ENCODE data around the gene CYP4A22.
"Not testable (repeated sequence)": the region's sequence is repeated elsewhere in the genome, so short reads cannot be mapped to it uniquely, and the experiment has no call there.

Gene CYP4A22

DNA sequence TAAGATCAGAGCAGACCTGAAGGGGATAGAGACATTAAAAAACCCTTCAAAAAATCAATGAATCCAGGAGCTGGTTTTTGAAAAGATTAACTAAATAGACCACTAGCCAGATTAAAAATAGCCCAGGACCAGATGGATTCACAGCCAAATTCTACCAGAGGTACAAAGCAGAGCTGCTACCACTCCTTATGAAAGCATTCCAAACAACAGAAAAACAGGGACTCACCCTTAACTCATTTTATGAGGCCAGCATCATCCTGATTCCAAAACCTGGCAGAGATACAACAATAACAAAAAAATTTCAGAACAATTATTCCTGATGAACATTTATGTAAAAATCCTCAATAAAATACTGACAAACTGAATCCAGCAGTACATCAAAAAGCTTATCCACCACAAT lies 19.2 kb downstream of the CYP4A22 start:
- in situ Hi-C loops (cut with HindIII; ENCODE audit: low sequenced_read_pairs) = not testable (repeated sequence)

DNA sequence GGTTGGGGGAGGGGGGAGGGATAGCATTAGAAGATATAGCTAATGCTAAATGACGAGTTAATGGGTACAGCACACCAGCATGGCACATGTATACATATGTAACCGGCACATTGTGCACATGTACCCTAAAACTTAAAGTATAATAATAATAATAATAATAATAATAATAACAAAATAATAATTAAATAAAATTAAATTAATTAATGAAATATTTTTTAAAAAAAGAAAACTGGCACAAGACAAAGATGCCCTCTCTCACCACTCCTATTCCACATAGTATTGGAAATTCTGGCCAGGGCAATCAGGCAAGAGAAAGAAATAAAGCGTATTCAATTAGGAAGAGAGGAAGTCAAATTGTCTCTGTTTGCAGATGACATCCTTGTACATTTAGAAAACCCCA lies 20.7 kb downstream of the CYP4A22 start:
- in situ Hi-C loops (cut with HindIII; ENCODE audit: low sequenced_read_pairs) = not testable (repeated sequence)

DNA sequence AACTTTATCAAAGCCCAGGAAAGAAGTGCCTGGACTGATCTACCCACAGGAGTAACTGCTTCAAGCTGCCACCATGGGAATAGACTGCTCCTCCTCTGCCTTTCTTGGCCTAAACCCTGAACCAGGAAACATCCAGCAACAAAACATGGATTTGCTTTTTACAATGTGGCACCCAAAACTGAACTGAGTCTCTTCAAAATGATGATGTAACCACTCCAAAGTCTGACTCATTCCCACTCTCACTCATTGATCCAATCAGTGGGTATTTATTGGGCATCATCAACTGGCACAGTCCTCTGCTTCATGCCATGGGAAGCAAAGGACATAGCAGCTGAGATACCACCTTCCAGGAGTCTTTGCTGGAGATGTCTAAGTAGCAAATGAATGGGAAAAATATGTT lies 23.5 kb downstream of the CYP4A22 start:
- in situ Hi-C loops (cut with HindIII; ENCODE audit: low sequenced_read_pairs) = no loop called here

DNA sequence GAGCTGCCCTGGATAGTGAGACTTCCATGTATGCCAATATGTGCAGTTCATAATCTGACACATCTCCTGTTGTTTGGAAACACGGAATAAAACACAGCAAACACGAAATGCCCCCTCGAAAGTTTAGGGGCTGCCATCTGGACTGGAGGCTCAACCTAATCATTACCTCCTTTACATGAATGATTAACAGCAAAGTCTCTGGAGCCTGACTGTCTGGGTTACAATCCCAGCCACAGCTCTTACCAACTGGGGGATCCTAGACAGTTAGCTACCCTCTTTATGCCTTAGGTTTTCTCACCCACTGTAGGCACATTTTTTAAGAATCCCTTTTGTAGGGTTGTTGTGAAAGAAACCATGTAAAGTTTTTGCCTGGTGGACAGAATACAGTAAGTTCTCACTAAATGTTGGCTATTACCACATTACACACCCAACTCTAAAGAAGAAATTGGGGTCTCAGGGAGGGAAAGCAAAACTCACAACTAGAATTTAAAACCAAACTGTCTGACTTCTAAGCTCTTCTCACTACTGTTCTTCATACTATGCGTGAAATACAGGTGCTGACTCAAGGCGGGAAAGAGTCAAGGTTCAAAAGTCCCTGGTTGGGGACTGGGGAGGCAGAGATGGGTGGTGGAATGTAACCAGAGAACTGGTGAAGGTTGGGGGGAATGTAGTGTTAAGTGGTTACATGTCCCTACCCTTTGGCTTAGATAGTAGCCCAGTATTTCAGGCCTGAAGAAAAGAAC lies 24.2 kb downstream of the CYP4A22 start:
- in situ Hi-C loops (cut with HindIII; ENCODE audit: low sequenced_read_pairs) = no loop called here

DNA sequence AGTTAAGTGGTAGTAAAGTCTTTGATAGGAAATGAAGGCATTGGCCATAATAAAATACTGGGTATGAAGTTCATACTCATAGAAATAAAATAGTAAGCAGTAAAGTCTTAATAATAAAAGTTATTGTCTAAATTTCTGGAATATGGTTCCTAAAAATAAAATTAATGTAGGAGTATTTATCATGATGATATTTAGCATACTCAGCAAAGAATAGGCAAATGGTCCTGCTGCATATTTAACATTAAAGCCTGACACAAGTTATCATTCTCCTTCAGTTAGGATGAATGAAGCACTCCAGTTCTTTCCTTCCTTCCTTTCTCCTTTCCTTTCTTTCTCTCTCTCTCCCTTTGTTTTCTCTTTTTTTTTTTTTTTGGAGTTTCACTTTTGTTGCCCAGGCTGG lies 27.3 kb downstream of the CYP4A22 start:
- in situ Hi-C loops (cut with HindIII; ENCODE audit: low sequenced_read_pairs) = no loop called here

DNA sequence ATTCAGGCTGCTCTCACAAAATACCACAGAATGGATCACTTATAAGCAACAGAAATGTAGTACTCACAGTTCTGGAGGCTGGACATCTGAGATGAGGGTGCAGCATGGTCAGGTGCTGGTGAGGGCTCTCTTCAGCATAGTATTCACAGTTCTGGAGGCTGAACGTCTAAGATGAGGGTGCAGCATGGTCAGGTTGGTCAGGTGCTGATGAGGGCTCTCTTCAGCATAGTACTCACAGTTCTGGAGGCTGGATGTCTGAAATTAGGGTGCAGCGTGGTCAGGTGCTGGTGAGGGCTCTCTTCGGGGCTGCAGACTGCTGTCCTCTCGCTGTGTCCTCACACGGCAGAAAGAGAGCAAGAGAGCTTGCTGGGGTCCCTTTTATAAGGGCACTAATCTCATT lies 35.5 kb downstream of the CYP4A22 start:
- in situ Hi-C loops (cut with HindIII; ENCODE audit: low sequenced_read_pairs) = no loop called here

DNA sequence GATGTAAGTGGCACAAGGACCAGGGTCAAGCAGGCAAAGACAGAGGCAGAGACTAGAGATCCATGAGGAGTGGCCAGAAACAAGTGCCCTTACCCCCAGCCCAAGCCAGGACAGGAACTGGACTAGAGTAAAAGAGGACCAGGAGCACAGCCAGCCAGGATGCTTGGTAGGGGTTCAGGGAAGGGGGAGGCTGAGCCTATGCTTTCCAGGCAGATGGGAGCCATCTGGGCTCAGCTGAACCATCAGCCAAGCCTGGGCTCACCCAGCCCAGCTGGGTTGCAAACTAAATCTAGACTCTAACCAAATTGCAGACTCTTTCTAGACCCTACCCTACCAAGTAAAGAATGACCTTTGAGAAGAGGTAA lies 37.4 kb downstream of the CYP4A22 start:
- in situ Hi-C loops (cut with HindIII; ENCODE audit: low sequenced_read_pairs) = no loop called here

DNA sequence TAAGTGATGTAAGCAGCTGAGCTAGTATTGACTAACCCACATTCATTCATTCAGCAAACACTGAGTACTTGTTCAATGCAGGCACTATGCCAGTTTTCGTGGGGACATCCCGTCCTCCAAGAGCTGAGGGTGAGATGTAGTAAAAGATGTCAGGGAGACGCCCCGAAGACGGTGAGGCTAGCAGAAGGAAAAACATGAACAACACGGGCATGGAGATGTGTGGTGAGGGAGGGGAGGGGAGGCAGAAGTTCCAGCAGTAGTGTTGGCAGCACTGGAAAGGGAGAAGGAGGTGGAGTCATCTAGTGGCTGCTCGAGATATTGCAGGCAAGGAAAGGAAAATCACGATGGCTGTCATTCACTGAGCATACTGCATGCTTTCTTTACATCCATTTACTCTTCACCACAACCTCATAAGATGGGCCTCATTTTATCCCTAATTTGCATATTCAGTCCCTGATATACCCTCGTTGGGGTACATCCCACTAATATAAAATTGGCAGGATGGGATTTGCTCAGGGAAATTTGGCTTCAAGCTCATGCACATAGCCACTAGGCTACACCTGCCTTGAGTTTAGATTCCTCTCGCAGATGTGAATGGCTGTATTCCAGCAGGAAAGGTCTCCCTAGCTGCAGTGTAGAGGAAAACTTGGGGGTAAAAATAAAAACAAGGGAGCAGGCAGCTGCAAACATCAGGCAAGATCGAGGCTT lies 38.1 kb downstream of the CYP4A22 start:
- in situ Hi-C loops (cut with HindIII; ENCODE audit: low sequenced_read_pairs) = no loop called here

DNA sequence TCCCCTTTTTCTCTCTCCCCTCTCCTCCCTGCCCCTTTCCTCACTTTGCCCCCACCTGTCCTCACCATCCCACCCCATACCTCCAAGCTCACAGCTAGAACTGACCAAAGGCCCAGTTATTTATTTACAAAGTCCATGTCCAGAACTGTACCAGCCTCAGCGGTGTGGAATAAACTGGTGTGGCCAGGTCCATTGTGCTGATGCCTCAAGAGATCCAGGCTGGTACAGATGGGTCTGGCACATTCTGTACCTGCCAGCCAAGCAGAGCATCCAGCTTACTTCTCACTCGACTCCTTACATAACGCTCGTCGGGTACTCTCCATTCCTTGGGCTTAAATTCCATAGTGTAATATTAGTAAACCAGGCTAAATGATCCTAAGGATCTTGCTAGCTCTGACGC lies 40.8 kb downstream of the CYP4A22 start:
- in situ Hi-C loops (cut with HindIII; ENCODE audit: low sequenced_read_pairs) = no loop called here

DNA sequence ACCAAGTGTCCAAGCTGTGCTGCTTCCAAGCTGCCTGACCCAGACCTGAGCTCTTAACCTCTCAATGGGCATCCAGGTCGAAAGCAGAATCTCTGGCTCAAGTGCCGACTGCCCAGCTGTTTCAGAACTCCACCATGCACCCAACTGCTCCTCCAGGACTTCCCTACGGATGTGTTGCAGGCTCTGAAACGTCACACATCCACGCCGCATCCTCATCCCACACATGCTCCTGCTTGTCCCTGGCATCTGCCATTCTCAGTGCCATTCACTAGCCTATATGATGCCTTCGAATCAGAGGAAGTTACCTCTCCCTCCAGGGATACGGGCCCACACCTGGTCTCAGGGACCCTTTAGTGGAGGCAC lies 41.4 kb downstream of the CYP4A22 start:
- in situ Hi-C loops (cut with HindIII; ENCODE audit: low sequenced_read_pairs) = no loop called here

DNA sequence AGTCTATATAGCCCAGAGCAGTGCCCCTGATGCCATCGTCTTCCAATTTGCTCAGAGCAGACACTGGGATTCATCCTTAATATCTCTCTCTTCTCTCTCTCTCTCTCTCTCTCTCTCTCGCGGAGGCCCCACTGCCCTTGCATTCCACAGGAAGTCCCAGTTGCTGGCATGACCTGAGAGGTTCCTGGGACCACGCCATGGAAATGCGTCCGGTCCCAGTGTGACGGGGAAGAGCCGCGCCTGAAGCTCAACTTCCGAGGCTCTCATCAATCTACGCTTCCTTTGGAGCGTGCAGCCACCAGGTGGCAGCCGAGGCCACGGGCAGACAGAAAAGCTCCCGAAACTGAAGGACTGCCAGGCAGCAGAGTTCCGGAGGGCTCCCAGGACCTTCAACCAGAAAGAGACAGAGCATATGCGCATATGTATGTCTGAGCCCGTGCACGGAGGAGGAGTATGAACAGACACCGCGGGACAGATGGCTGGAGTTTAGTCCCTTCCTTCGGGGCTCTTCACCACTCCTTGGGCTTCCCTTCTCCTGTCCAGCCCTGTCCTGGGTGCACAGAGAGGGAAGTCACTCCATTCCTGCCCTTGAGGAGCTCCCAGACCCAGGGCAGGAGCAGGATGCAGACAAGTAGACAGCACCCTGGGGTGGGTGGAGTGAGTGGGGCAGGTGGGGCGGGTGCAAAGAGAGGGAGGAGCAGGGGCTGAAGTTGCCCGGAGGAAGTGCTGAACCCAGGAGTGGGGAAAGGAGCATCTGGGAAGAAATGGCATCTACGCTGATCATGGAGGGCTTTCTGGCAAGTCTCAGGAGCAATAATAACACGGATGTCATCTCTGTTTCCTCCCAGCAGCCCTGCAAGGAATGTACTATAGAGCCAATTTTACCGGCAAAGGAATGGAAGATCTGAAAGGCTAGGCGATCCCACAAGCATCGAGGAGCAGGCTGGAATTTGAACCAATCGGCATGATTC lies 42.1 kb downstream of the CYP4A22 start:
- in situ Hi-C loops (cut with HindIII; ENCODE audit: low sequenced_read_pairs) = no loop called here

DNA sequence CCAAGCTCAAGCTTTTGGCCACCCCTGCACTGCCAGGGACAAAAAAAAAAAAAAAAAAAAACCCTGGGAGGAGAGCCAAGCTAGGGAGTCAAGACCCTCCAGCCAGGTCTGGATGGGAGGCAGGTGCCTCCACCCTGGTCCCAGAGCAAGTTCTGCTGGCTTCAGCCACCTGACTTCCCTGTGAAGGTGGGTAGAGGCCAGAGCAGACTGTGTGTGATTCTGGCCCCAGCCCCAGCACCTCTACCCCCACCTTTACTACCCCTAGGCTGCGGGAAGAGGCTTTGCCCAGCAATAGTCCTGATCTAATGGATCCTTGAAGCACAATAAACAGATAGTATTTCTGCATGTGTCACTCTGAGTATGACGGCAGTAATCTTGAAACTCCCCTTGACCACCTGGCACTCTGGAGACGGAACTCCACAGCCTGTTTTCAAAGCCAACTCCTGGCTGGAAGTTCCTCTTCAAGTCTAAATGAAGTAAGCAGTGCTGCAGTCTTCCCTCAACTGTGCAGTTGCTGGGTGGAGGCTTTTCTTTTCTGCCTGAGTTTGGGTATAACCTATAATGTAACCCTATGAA lies 42.8 kb downstream of the CYP4A22 start:
- in situ Hi-C loops (cut with HindIII; ENCODE audit: low sequenced_read_pairs) = no loop called here

DNA sequence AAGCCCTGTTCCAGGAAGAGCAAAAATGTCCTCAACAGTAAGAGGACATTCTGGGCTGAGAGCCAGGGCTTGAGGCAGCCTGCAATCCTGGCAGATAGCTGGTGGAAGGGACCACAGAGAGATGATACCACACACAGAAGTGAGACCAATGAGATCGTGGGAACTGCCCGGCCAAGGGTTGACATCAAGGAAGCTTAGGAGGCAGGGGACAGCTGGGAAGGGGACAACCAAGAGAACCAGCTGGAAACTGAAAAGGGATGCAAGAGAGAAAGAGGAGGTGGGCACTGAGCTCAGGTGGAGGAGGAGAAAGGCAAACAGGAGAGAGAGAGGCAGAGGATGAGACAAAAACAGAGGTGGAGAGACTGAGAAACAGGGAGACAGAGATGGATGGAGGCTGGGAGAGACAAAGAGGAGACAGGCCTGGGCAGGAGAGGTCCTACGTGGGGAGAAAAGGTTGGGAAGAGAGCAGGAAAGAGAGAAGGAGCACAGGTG lies 43.4 kb downstream of the CYP4A22 start:
- in situ Hi-C loops (cut with HindIII; ENCODE audit: low sequenced_read_pairs) = no loop called here

DNA sequence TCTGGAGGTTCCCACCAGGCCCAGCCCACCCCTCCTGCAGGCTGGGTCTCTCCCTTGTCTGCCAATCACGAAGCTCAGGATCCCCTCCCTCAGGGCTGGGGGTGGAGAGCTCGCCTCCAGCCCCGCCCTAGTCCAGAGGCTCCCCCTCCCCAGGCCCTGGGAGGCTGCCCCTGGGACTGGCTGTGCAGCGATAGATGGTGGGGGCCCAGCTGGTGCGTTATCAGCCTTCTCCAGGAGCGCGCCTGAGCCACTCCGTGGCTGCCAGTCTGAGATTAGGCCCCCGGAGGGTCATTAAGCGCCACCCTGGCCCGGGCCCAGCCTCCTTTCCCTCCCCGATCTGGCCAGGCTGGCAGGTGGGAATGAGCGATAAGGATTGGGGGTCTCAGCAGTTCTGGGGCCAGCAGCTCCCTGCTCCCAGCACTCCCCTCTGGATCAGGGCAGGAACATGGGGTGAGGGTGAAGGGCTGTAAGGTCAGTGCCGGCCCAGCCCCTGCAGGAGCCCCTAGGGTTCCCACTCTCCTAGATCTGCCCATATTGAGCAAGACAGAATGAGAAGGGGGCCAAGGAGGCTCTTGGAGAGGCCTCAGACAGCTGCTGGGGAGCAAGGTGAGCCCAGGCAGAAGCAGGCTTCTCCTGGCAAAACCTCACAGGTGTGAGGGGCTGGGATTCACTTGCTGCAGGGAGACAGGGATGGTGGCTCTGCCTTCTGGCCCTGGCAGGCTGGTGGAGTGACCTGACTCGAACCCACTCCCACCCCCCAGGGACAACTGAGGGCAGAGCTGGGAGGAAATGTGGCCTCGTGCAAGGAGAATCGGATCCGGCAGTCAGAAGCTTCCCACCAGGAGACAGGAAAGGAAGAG lies 44.1 kb downstream of the CYP4A22 start:
- in situ Hi-C loops (cut with HindIII; ENCODE audit: low sequenced_read_pairs) = no loop called here

DNA sequence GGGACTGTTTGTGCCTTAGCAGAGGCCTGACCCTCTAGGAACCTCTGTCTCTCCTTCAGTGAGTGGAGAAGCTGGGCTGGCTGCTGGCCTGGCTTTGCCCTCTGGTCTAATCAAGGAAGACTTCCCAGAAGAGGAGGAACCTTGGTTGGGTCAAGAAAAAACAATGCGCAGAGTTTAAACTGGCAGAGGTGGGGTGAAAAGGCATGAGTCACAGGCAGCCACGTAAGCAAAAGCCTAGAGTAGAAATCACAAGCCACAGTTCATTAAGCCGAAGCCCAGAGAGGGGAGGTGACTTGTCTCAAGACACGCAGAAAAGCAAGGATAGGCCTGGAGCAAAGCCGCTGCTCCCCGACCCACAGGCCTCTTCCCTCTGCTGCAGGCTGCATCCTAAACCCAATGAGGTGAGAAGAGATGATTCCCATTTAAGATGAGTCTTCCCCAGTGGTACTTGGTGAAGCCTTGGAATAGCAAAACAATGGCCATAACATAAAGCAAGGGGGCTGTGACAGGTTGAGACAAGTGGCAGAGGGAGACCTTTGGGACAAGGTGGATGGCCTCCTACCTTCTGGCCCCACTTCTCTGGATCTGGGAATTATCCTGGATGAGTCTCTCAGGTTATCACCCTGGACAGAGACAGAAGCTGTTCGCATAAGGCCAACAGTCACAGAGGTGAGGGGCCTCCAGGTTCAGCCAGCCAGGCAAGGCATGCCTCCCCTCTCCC lies 44.9 kb downstream of the CYP4A22 start:
- in situ Hi-C loops (cut with HindIII; ENCODE audit: low sequenced_read_pairs) = no loop called here

DNA sequence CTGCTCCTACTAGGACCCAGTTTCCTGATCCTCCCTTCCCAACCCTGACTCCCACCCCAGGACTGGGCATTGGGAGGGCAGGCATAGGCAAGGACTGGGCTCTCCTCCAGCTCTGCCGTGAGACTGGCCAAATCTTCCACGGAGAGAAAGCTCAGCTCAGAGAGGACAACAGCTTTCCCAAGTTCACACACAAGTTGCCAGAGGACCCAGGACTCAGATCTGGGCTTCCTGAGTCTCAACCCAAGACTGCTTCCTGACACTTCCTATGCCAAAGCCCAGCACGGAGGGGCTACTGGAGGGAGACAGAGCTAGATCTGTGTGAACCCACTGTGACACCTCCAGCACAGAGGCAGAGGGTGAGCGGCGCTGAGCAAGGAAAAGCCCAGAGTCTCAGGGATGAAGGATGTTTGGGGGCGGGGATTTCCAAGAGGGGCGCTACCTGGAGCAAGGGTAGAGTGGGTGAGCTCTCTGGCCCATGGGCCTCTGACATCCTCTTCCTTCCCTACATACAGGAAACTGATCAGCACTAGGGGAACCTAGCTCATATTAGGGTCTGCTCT lies 45.5 kb downstream of the CYP4A22 start:
- in situ Hi-C loops (cut with HindIII; ENCODE audit: low sequenced_read_pairs) = no loop called here

DNA sequence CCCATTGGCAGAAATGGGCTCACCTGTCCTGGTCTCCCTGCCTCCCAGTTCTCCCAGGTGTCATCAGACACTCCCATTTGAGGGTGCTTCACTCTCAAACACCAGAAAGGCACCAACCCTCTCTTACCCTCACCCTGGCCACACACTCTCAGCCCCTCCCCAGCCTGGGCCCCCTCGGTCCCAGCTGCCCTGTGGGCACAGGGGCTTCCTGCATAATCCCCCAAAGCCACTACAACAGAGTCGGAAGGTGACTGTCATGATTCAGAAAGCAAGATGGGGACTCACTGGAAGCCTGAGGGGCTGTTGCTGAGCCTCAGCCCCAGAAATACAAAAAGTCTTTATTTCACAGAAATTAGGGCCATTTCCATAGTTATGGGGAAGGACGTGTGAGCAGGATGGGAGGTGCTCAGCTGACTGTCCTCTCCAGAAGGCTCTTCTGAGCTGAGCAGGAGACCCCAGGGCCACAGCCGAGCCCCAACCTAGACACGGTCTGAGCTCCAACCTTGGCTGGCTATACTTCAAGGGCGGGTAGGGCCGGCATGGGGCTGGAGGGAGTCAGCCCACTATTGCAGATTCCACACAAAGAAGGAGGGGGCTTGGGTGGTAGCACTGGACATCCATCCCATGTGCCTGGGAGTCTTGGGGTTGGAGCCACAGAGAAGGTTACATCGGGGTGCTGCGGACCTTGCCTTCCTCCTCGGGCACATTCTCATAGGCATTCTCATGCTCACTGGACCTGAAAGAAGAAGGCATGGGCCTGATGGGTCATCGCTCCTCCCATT lies 46.3 kb downstream of the CYP4A22 start:
- in situ Hi-C loops (cut with HindIII; ENCODE audit: low sequenced_read_pairs) = no loop called here

DNA sequence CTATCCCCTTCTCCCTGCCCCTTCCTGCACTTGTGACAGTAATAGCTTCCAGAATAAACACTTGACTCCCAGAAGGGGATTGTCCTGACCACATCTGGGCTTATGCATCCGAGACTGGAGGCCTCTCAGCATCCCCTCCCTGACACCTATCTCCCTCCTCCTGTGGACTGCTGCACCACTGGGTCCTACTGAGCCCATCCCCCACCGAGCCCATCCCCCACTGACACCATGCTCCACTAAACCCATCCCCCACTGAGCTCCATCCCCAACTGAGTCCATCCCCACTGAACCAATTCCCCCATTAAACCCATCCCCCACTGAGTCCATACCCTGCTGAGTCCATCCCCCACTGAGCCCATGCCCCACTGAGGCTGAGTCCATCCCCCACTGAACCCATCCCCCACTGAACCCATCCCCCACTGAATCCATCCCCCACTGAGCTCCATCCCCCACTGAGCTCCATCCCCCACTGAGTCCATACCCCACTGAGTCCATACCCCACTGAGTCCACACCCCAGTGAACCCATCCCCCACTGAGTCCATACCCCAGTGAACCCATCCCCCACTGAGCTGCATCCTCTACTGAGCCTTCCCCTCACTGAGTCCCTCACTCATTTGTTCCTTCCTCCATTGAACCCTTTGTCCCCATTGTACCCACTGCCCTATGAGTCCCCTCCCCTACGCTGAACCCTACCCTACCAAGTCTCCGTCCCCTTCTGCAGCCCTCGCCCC lies 47.0 kb downstream of the CYP4A22 start:
- in situ Hi-C loops (cut with HindIII; ENCODE audit: low sequenced_read_pairs) = no loop called here

Data from DLD1 (cell line).